HEK293 (cell line): Measurements from ENCODE around the gene PAF1.

ENCODE experiments used
- CTCF ChIA-PET: fragments of 350-600 bp; formaldehyde crosslinking; extraction: SDS; loops from one replicate; lab custom pipeline; 2021; ENCODE audit warnings: antibody characterized with exemption; lab: Yijun Ruan, JAX
- POLR2A ChIA-PET: fragments of 300-600 bp; formaldehyde crosslinking; extraction: SDS; loops from one replicate; lab custom pipeline; 2020; ENCODE audit warnings: antibody characterized with exemption, inconsistent platforms; lab: Yijun Ruan, JAX
- H3K27ac ChIP-seq: fragments of 200-500 bp; sonication (Bioruptor generic); 2 replicates; pipeline ENCODE4 v1.5.1; 2014; ENCODE audit warnings: low read depth, low read length, control low read depth, inconsistent platforms; ENCODE audit errors: extremely low read depth
- H3K36me3 ChIP-seq, 2 experiments: fragments of 200-500 bp in 1 of 2; sonication (Bioruptor generic) in 1 of 2; 1 replicate in 1 of 2; 2 replicates in 1 of 2; pipeline ENCODE4 v1.5.1; 2014 to 2017; ENCODE audit warnings: inconsistent platforms in 2 of 2, low read length in 2 of 2; ENCODE audit not compliant: control insufficient read depth in 2 of 2, insufficient read depth in 1 of 2
- H3K4me1 ChIP-seq: fragments of 200-500 bp; sonication (Bioruptor generic); 2 replicates; pipeline ENCODE4 v1.5.1; 2014; ENCODE audit warnings: mild to moderate bottlenecking, low read length, inconsistent platforms; ENCODE audit not compliant: control insufficient read depth, insufficient read depth
- H3K4me3 ChIP-seq: 2 replicates; pipeline ENCODE4 v1.5.1; 2011; ENCODE audit warnings: low read depth, mild to moderate bottlenecking, control low read depth, low read length, moderate library complexity
- H3K9me3 ChIP-seq: fragments of 200-500 bp; sonication (Bioruptor generic); 2 replicates; pipeline ENCODE4 v1.5.1; 2014; ENCODE audit warnings: low read depth, low read length, inconsistent platforms; ENCODE audit not compliant: control insufficient read depth, insufficient read depth
- EGR2 ChIP-seq: fragments of 450-650 bp; formaldehyde crosslinking; IDR thresholded peaks from 2 replicates; pipeline ENCODE4 v1.5.1; 2016; ENCODE audit warnings: low read depth, missing biosample characterization, missing genetic modification characterization
- HOXD13 ChIP-seq: sonication (generic); formaldehyde crosslinking; IDR thresholded peaks from 2 replicates; pipeline ENCODE4 v1.8.0; 2022; ENCODE audit warnings: missing genetic modification reagents, borderline replicate concordance
- IKZF3 ChIP-seq: fragments of 450-650 bp; IDR thresholded peaks from 2 replicates; pipeline ENCODE4 v1.5.0; 2018; ENCODE audit warnings: missing biosample characterization, mild to moderate bottlenecking, missing genetic modification characterization, moderate library complexity
- KLF9 ChIP-seq: fragments of 450-650 bp; formaldehyde crosslinking; IDR thresholded peaks from 2 replicates; pipeline ENCODE4 v1.5.1; 2016; ENCODE audit warnings: missing biosample characterization, missing genetic modification characterization, low read depth
- SP2 ChIP-seq: fragments of 450-650 bp; formaldehyde crosslinking; IDR thresholded peaks from 2 replicates; pipeline ENCODE4 v1.5.1; 2016; ENCODE audit warnings: missing biosample characterization, missing genetic modification characterization
- TRIM28 ChIP-seq: IDR thresholded peaks from 2 replicates; pipeline ENCODE4 v1.6.1; 2011; ENCODE audit warnings: low read length, control low read depth, borderline replicate concordance
- YY1 ChIP-seq: fragments of 450-650 bp; formaldehyde crosslinking; IDR thresholded peaks from 2 replicates; pipeline ENCODE4 v1.5.1; 2018; ENCODE audit warnings: missing biosample characterization, missing genetic modification characterization
- ZBTB21 ChIP-seq: fragments of 450-650 bp; formaldehyde crosslinking; IDR thresholded peaks from 2 replicates; pipeline ENCODE4 v1.5.1; 2017; ENCODE audit warnings: missing biosample characterization, missing genetic modification characterization
- ZBTB26 ChIP-seq: fragments of 450-650 bp; formaldehyde crosslinking; optimal IDR thresholded peaks from 2 replicates; pipeline ENCODE3; 2016; ENCODE audit warnings: missing biosample characterization, mild to moderate bottlenecking, missing genetic modification characterization
- ZBTB7A ChIP-seq: fragments of 450-650 bp; formaldehyde crosslinking; IDR thresholded peaks from 2 replicates; pipeline ENCODE4 v1.5.1; 2016; ENCODE audit warnings: low read depth, missing biosample characterization, missing genetic modification characterization
- ZBTB8A ChIP-seq: fragments of 450-650 bp; formaldehyde crosslinking; IDR thresholded peaks from 2 replicates; pipeline ENCODE4 v1.5.1; 2016; ENCODE audit warnings: missing biosample characterization, missing genetic modification characterization
- ZFP37 ChIP-seq: fragments of 450-650 bp; formaldehyde crosslinking; IDR thresholded peaks from 2 replicates; pipeline ENCODE4 v1.5.1; 2016; ENCODE audit warnings: missing biosample characterization, missing genetic modification characterization
- ZNF121 ChIP-seq: fragments of 450-650 bp; formaldehyde crosslinking; IDR thresholded peaks from 2 replicates; pipeline ENCODE4 v1.5.1; 2016; ENCODE audit warnings: missing biosample characterization, missing genetic modification characterization
- ZNF133 ChIP-seq: fragments of 450-650 bp; formaldehyde crosslinking; IDR thresholded peaks from 2 replicates; pipeline ENCODE4 v1.5.1; 2016; ENCODE audit warnings: missing biosample characterization, missing genetic modification characterization
- ZNF184 ChIP-seq: fragments of 450-650 bp; IDR thresholded peaks from 2 replicates; pipeline ENCODE4 v1.5.1; 2018; ENCODE audit warnings: missing biosample characterization, mild to moderate bottlenecking, missing genetic modification characterization
- ZNF223 ChIP-seq: fragments of 450-650 bp; formaldehyde crosslinking; IDR thresholded peaks from 2 replicates; pipeline ENCODE4 v1.5.1; 2016; ENCODE audit warnings: missing biosample characterization, missing genetic modification characterization
- ZNF404 ChIP-seq: fragments of 450-650 bp; formaldehyde crosslinking; IDR thresholded peaks from 2 replicates; pipeline ENCODE4 v1.5.1; 2017; ENCODE audit warnings: missing biosample characterization, missing genetic modification characterization
- ZNF423 ChIP-seq: fragments of 450-650 bp; formaldehyde crosslinking; IDR thresholded peaks from 2 replicates; pipeline ENCODE4 v1.5.1; 2016; ENCODE audit warnings: missing biosample characterization, missing genetic modification characterization
- ZNF501 ChIP-seq: fragments of 450-650 bp; formaldehyde crosslinking; IDR thresholded peaks from 2 replicates; pipeline ENCODE4 v1.5.1; 2016; ENCODE audit warnings: missing biosample characterization, missing genetic modification characterization
- ZNF529 ChIP-seq: fragments of 450-650 bp; formaldehyde crosslinking; IDR thresholded peaks from 2 replicates; pipeline ENCODE4 v1.5.1; 2017; ENCODE audit warnings: missing genetic modification characterization, missing biosample characterization; ENCODE audit not compliant: insufficient replicate concordance
- ZNF600 ChIP-seq: fragments of 450-650 bp; formaldehyde crosslinking; IDR thresholded peaks from 2 replicates; pipeline ENCODE4 v1.5.1; 2016; ENCODE audit warnings: missing biosample characterization, missing genetic modification characterization
- ZNF654 ChIP-seq: fragments of 450-650 bp; formaldehyde crosslinking; IDR thresholded peaks from 2 replicates; pipeline ENCODE4 v1.5.1; 2016; ENCODE audit warnings: low read depth, missing biosample characterization, missing genetic modification characterization
- ZNF658 ChIP-seq: fragments of 450-650 bp; formaldehyde crosslinking; IDR thresholded peaks from 2 replicates; pipeline ENCODE4; 2016; ENCODE audit warnings: missing biosample characterization, missing genetic modification characterization
- ZNF692 ChIP-seq: fragments of 450-650 bp; formaldehyde crosslinking; IDR thresholded peaks from 2 replicates; pipeline ENCODE4 v1.5.1; 2016; ENCODE audit warnings: missing biosample characterization, missing genetic modification characterization
- ZSCAN16 ChIP-seq: fragments of 450-650 bp; formaldehyde crosslinking; IDR thresholded peaks from 2 replicates; pipeline ENCODE4 v1.5.1; 2016; ENCODE audit warnings: missing biosample characterization, missing genetic modification characterization
- TF ChIP-seq, protein P1 (sequence below): fragments of 450-650 bp; formaldehyde crosslinking; IDR thresholded peaks from 2 replicates; pipeline ENCODE4 v1.5.1; 2016; ENCODE audit warnings: missing biosample characterization, missing genetic modification characterization
- TF ChIP-seq, protein P2 (sequence below): fragments of 450-650 bp; formaldehyde crosslinking; IDR thresholded peaks from 2 replicates; pipeline ENCODE4 v1.5.1; 2017; ENCODE audit warnings: missing biosample characterization, missing genetic modification characterization
- TF ChIP-seq, protein P3 (sequence below): fragments of 450-650 bp; formaldehyde crosslinking; IDR thresholded peaks from 2 replicates; pipeline ENCODE4 v1.5.1; 2016; ENCODE audit warnings: missing biosample characterization, missing genetic modification characterization
- TF ChIP-seq, protein P4 (sequence below): fragments of 450-650 bp; formaldehyde crosslinking; IDR thresholded peaks from 2 replicates; pipeline ENCODE4 v1.5.1; 2016; ENCODE audit warnings: missing biosample characterization, missing genetic modification characterization, low read depth
- TF ChIP-seq, protein P5 (sequence below): sonication (generic); formaldehyde crosslinking; IDR thresholded peaks from 2 replicates; pipeline ENCODE4 v1.8.1; 2022; ENCODE audit warnings: mild to moderate bottlenecking, moderate library complexity, missing genetic modification reagents

The PAF1 gene

GRCh38 chr19:39397360-39398296, 6.7 kb upstream of the PAF1 start (continued):
- TF ChIP-seq SP2 (tag by site-specific recombination): no peak
- TF ChIP-seq, protein P1, sequence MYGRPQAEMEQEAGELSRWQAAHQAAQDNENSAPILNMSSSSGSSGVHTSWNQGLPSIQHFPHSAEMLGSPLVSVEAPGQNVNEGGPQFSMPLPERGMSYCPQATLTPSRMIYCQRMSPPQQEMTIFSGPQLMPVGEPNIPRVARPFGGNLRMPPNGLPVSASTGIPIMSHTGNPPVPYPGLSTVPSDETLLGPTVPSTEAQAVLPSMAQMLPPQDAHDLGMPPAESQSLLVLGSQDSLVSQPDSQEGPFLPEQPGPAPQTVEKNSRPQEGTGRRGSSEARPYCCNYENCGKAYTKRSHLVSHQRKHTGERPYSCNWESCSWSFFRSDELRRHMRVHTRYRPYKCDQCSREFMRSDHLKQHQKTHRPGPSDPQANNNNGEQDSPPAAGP (tag by site-specific recombination): peak; percentile 84
- no peak for TF ChIP-seq ZSCAN16 (tag by site-specific recombination)
- TF ChIP-seq ZBTB7A (tag by site-specific recombination): peak; percentile 88; the same call in 1 of the 2 replicates
- peak; percentile 88 for TF ChIP-seq ZNF692 (tag by site-specific recombination)
- peak; percentile 91; the same call in 1 of the 2 replicates for TF ChIP-seq ZNF501 (tag by site-specific recombination)
- TF ChIP-seq ZNF223 (tag by site-specific recombination): peak; percentile 90
- TF ChIP-seq, protein P2, sequence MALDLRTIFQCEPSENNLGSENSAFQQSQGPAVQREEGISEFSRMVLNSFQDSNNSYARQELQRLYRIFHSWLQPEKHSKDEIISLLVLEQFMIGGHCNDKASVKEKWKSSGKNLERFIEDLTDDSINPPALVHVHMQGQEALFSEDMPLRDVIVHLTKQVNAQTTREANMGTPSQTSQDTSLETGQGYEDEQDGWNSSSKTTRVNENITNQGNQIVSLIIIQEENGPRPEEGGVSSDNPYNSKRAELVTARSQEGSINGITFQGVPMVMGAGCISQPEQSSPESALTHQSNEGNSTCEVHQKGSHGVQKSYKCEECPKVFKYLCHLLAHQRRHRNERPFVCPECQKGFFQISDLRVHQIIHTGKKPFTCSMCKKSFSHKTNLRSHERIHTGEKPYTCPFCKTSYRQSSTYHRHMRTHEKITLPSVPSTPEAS (tag by site-specific recombination): peak; percentile 57
- peak; percentile 74 for TF ChIP-seq IKZF3 (tag by site-specific recombination)
- TF ChIP-seq ZBTB8A (tag by site-specific recombination): peak; percentile 34; the same call in 1 of the 2 replicates
- TF ChIP-seq ZFP37 (tag by site-specific recombination): peak; percentile 86
- no peak for TF ChIP-seq TRIM28
- TF ChIP-seq YY1 (tag by site-specific recombination): no peak
- peak; percentile 97 for TF ChIP-seq ZNF654 (tag by site-specific recombination)
- TF ChIP-seq EGR2 (tag by site-specific recombination): peak; percentile 28; the same call in 1 of the 2 replicates
- TF ChIP-seq ZNF600 (tag by site-specific recombination): peak; percentile 95
- TF ChIP-seq ZBTB26: peak; percentile 36
- no peak for TF ChIP-seq ZNF133
- peak; percentile 30 for TF ChIP-seq KLF9
- TF ChIP-seq, protein P3, sequence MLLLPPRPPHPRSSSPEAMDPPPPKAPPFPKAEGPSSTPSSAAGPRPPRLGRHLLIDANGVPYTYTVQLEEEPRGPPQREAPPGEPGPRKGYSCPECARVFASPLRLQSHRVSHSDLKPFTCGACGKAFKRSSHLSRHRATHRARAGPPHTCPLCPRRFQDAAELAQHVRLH (tag by site-specific recombination): peak; percentile 93
- no peak for TF ChIP-seq ZNF404 (tag by site-specific recombination)

- CTCF ChIA-PET: interaction anchor here (0.6 to 2.5 kb wide), 11 partner anchors 13 to 460 kb away, joined by 3 to 29 read pairs (median 4); partner anchors contain the start of genes PLEKHG2, SAMD4B and SARS2
- H3K36me3 ChIP-seq: peaks cover 62 to 69% of the 10 kb centered on the region in 2 experiments
- TF ChIP-seq ZNF658 (tag by site-specific recombination): no peak
- TF ChIP-seq, protein P4, sequence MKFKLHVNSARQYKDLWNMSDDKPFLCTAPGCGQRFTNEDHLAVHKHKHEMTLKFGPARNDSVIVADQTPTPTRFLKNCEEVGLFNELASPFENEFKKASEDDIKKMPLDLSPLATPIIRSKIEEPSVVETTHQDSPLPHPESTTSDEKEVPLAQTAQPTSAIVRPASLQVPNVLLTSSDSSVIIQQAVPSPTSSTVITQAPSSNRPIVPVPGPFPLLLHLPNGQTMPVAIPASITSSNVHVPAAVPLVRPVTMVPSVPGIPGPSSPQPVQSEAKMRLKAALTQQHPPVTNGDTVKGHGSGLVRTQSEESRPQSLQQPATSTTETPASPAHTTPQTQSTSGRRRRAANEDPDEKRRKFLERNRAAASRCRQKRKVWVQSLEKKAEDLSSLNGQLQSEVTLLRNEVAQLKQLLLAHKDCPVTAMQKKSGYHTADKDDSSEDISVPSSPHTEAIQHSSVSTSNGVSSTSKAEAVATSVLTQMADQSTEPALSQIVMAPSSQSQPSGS (tag by site-specific recombination): peak; percentile 98
- peak; percentile 66; the same call in 1 of the 2 replicates for TF ChIP-seq ZNF184 (tag by site-specific recombination)
- TF ChIP-seq ZBTB21 (tag by site-specific recombination): peak; percentile 100; the same call in 1 of the 2 replicates
- 0 out of 2 replicates have a peak, but pooled peaks have one; percentile 31 for TF ChIP-seq HOXD13 (CRISPR knock-in tag)
- no peak for TF ChIP-seq ZNF529 (tag by site-specific recombination)
- 0 out of 2 replicates have a peak, but pooled peaks have one; percentile 85 for TF ChIP-seq ZNF121 (tag by site-specific recombination)
- TF ChIP-seq, protein P5, sequence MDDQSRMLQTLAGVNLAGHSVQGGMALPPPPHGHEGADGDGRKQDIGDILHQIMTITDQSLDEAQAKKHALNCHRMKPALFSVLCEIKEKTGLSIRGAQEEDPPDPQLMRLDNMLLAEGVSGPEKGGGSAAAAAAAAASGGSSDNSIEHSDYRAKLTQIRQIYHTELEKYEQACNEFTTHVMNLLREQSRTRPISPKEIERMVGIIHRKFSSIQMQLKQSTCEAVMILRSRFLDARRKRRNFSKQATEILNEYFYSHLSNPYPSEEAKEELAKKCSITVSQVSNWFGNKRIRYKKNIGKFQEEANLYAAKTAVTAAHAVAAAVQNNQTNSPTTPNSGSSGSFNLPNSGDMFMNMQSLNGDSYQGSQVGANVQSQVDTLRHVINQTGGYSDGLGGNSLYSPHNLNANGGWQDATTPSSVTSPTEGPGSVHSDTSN (CRISPR knock-in tag): no peak
- TF ChIP-seq ZNF423 (tag by site-specific recombination): no peak
Measured at GRCh38 chr19:39390451-39390750, 505 bp downstream of the PAF1 start.

More at GRCh38 chr19:39390451-39390750, 505 bp downstream of the PAF1 start:
- POLR2A ChIA-PET: interaction anchor here (0.6 to 5.3 kb wide), 29 partner anchors 8 to 268 kb away, joined by 3 to 175 read pairs (median 5); partner anchors contain the start of genes EID2B, PAK4, PLEKHG2 and RPS16
- H3K4me3 ChIP-seq: peak overlapping the region; percentile 68
- H3K27ac ChIP-seq: peak overlapping the region; percentile 97
- peaks cover 21% of the 10 kb centered on the region for H3K4me1 ChIP-seq
- H3K9me3 ChIP-seq: no peaks in the 10 kb centered on the region
